ENCODE results near the gene PDE7B.

- TF ChIP-seq, protein P1, sequence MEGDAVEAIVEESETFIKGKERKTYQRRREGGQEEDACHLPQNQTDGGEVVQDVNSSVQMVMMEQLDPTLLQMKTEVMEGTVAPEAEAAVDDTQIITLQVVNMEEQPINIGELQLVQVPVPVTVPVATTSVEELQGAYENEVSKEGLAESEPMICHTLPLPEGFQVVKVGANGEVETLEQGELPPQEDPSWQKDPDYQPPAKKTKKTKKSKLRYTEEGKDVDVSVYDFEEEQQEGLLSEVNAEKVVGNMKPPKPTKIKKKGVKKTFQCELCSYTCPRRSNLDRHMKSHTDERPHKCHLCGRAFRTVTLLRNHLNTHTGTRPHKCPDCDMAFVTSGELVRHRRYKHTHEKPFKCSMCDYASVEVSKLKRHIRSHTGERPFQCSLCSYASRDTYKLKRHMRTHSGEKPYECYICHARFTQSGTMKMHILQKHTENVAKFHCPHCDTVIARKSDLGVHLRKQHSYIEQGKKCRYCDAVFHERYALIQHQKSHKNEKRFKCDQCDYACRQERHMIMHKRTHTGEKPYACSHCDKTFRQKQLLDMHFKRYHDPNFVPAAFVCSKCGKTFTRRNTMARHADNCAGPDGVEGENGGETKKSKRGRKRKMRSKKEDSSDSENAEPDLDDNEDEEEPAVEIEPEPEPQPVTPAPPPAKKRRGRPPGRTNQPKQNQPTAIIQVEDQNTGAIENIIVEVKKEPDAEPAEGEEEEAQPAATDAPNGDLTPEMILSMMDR (IDR thresholded peaks at IDR 0.05) = no peak
- TF ChIP-seq POLR2A (IDR thresholded peaks at IDR 0.05) = no peak
- no peak for TF ChIP-seq POLR2AphosphoS5 (IDR thresholded peaks at IDR 0.05)
Observed at GRCh38 chr6:135972150-135972549, 120.6 kb downstream of the PDE7B start.
